Mesenchymal stem cell (in vitro differentiated cells and primary cell): ENCODE measurements around the gene GCAT.
"Not testable (repeated sequence)": the region's sequence is repeated elsewhere in the genome, so short reads cannot be mapped to it uniquely, and the experiment has no call there.

Source experiments
- DNase-seq: peaks from one replicate; pipeline ENCODE4 v3.0.0-alpha.2; 2013
- H2AFZ ChIP-seq: one replicate; pipeline ENCODE4 v1.6.1; 2013; ENCODE audit warnings: low read depth, mild to moderate bottlenecking, control low read depth, inconsistent platforms, low read length, moderate library complexity
- H2AK5ac ChIP-seq: 2 replicates; pipeline ENCODE4 v1.6.1; 2013; ENCODE audit warnings: low read length, moderate library complexity, mild to moderate bottlenecking, inconsistent platforms; ENCODE audit not compliant: severe bottlenecking
- H2BK120ac ChIP-seq: one replicate; pipeline ENCODE4 v1.6.1; 2013; ENCODE audit warnings: low read depth, mild to moderate bottlenecking, inconsistent platforms, low read length, moderate library complexity
- H2BK12ac ChIP-seq, 2 experiments: one replicate each; pipeline ENCODE4 v1.6.1; 2013; ENCODE audit warnings: inconsistent platforms in 2 of 2, low read length in 2 of 2, mild to moderate bottlenecking in 2 of 2, moderate library complexity in 2 of 2, control low read depth in 1 of 2
- H2BK15ac ChIP-seq: one replicate; pipeline ENCODE4 v1.6.1; 2013; ENCODE audit warnings: mild to moderate bottlenecking, low read depth, inconsistent platforms; ENCODE audit not compliant: poor library complexity, severe bottlenecking
- H2BK5ac ChIP-seq: 2 replicates; pipeline ENCODE4 v1.6.1; 2013; ENCODE audit warnings: low read depth, mild to moderate bottlenecking, low read length, control low read depth, inconsistent platforms; ENCODE audit not compliant: poor library complexity, severe bottlenecking
- H3K14ac ChIP-seq, 2 experiments: one replicate each; pipeline ENCODE4 v1.6.1; 2013; ENCODE audit warnings: inconsistent platforms in 2 of 2, low read length in 2 of 2, control low read depth in 1 of 2, mild to moderate bottlenecking in 1 of 2, moderate library complexity in 1 of 2
- H3K18ac ChIP-seq, 2 experiments: one replicate each; pipeline ENCODE4 v1.6.1; 2013; ENCODE audit warnings: inconsistent platforms in 2 of 2, low read length in 2 of 2, control low read depth in 1 of 2, low read depth in 1 of 2, mild to moderate bottlenecking in 1 of 2
- H3K23ac ChIP-seq, 2 experiments: one replicate each; pipeline ENCODE4 v1.6.1; 2013; ENCODE audit warnings: inconsistent platforms in 2 of 2, low read length in 2 of 2, mild to moderate bottlenecking in 2 of 2, moderate library complexity in 2 of 2, control low read depth in 1 of 2
- H3K27ac ChIP-seq: 2 replicates; pipeline ENCODE4 v1.5.1; 2013; ENCODE audit warnings: mild to moderate bottlenecking, moderate library complexity, low read length, control low read depth, inconsistent platforms; ENCODE audit not compliant: poor library complexity, severe bottlenecking
- H3K27me3 ChIP-seq, 2 experiments: 2 replicates each; pipeline versions ENCODE4 v1.6.1 to v1.7.0; 2013; ENCODE audit warnings: low read length in 2 of 2, mild to moderate bottlenecking in 2 of 2, moderate library complexity in 2 of 2, control low read depth in 1 of 2, inconsistent platforms in 1 of 2; ENCODE audit not compliant: control insufficient read depth in 1 of 2, insufficient read depth in 1 of 2
- H3K36me3 ChIP-seq, 2 experiments: 2 replicates each; pipeline versions ENCODE4 v1.6.1 to v1.7.0; 2013; ENCODE audit warnings: low read length in 2 of 2, control low read depth in 1 of 2, inconsistent platforms in 1 of 2, low read depth in 1 of 2, mild to moderate bottlenecking in 1 of 2; ENCODE audit not compliant: insufficient read depth in 2 of 2, control insufficient read depth in 1 of 2
- H3K4ac ChIP-seq, 2 experiments: one replicate each; pipeline ENCODE4 v1.6.1; 2013; ENCODE audit warnings: inconsistent platforms in 2 of 2, low read length in 2 of 2, mild to moderate bottlenecking in 2 of 2, moderate library complexity in 2 of 2, control low read depth in 1 of 2, low read depth in 1 of 2
- H3K4me1 ChIP-seq: 2 replicates; pipeline ENCODE4 v1.6.1; 2013; ENCODE audit warnings: low read depth, low read length, control low read depth; ENCODE audit not compliant: control insufficient read depth, insufficient read depth
- H3K4me2 ChIP-seq: 2 replicates; pipeline ENCODE4 v1.6.1; 2013; ENCODE audit warnings: low read length, mild to moderate bottlenecking, inconsistent platforms; ENCODE audit not compliant: poor library complexity, severe bottlenecking
- H3K4me3 ChIP-seq, 2 experiments: 2 replicates each; pipeline versions ENCODE4 v1.5.1 to v1.7.0; 2013; ENCODE audit warnings: low read length in 2 of 2, mild to moderate bottlenecking in 2 of 2, control low read depth in 1 of 2, low read depth in 1 of 2; ENCODE audit not compliant: insufficient read depth in 1 of 2
- H3K79me1 ChIP-seq: replicated peaks from 2 replicates; pipeline ENCODE4 v1.6.1; 2013; ENCODE audit warnings: mild to moderate bottlenecking, control low read depth, low read length, inconsistent platforms; ENCODE audit not compliant: poor library complexity, severe bottlenecking
- H3K9ac ChIP-seq: 2 replicates; pipeline ENCODE4 v1.7.0; 2013; ENCODE audit warnings: mild to moderate bottlenecking, low read length, moderate library complexity
- H3K9me3 ChIP-seq: 2 replicates; pipeline ENCODE4 v1.7.0; 2013; ENCODE audit warnings: mild to moderate bottlenecking, low read length; ENCODE audit not compliant: control insufficient read depth
- H4K8ac ChIP-seq: one replicate; pipeline ENCODE4 v1.6.1; 2013; ENCODE audit warnings: inconsistent platforms, mild to moderate bottlenecking, low read length, moderate library complexity
- H4K91ac ChIP-seq: one replicate; pipeline ENCODE4 v1.6.1; 2013; ENCODE audit warnings: mild to moderate bottlenecking, low read length, inconsistent platforms
- WGBS: methylation state at CpG from one replicate; pipeline ENCODE4 v1.1.7; 2013; ENCODE audit warnings: mixed read lengths; 5-methylcytosine and 5-hydroxymethylcytosine counted together

GCAT gene

GRCh38 chr22:37799979-37800378 lies 7.8 kb upstream of the GCAT start:
- not testable (repeated sequence) for H3K18ac ChIP-seq, DNase-seq, H2BK12ac ChIP-seq, H3K4me2 ChIP-seq, H2AFZ ChIP-seq, H3K14ac ChIP-seq, H4K8ac ChIP-seq, H2AK5ac ChIP-seq, H3K27ac ChIP-seq, H2BK15ac ChIP-seq, H3K23ac ChIP-seq, H3K79me1 ChIP-seq, H3K9ac ChIP-seq, H3K9me3 ChIP-seq, H4K91ac ChIP-seq, H3K4me3 ChIP-seq, H3K36me3 ChIP-seq, H2BK5ac ChIP-seq, H2BK120ac ChIP-seq, H3K4ac ChIP-seq
- WGBS: 89% methylated on average over 9 of the region's 9 CpGs
- Histone ChIP-seq H3K4me1 (peaks cover 19% of the 10 kb centered on the region), H3K27me3 (peaks cover 0 to 10% of the 10 kb centered on the region in 2 experiments)

DNA sequence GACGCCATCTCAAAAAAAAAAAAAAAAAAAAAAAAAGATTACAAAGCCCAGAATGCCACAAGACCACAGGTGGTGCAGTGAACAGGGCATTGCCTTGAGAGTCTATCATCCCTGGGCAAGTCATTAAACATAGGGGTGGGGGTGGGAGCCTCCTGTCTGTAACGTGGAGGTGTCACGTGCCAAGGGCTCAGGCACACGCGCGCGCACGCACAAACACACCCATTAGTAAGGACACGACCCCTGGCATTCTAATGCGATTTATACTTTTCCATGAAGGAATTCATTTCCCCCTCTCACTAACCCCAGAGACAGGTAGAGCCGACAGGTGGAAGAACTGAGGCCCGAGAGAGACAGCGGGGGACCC lies 5.8 kb upstream of the GCAT start:
- H2BK15ac ChIP-seq: peak overlapping the region; percentile 39
- DNase-seq: no peak
- H3K9me3 ChIP-seq: no peaks in the 10 kb centered on the region
- no peak overlapping the region for H3K27ac ChIP-seq
- peaks cover 0 to 10% of the 10 kb centered on the region in 2 experiments for H3K27me3 ChIP-seq
- no peak overlapping the region for H3K14ac ChIP-seq
- H4K8ac ChIP-seq: peak overlapping the region; percentile 66
- WGBS: 3% methylated on average over 12 of the region's 13 CpGs
- no peak overlapping the region for H2BK120ac ChIP-seq
- H3K4ac ChIP-seq: peak overlapping the region in 1 of 2 experiments; percentile 43
- peak overlapping the region; percentile 79 for H4K91ac ChIP-seq
- no peak overlapping the region for H3K23ac ChIP-seq
- peak overlapping the region; percentile 95 for H3K4me2 ChIP-seq
- peak overlapping the region; percentile 79 for H3K9ac ChIP-seq
- peaks cover 6% of the 10 kb centered on the region for H3K79me1 ChIP-seq
- no peaks in the 10 kb centered on the region for H3K36me3 ChIP-seq
- H2BK12ac ChIP-seq: peak overlapping the region in 1 of 2 experiments; percentile 15
- no peak overlapping the region for H2AK5ac ChIP-seq
- H2BK5ac ChIP-seq: no peak overlapping the region
- peaks cover 31% of the 10 kb centered on the region for H3K4me1 ChIP-seq
- peak overlapping the region; percentile 79 to 82 for H3K4me3 ChIP-seq
- H3K18ac ChIP-seq: peak overlapping the region; percentile 16 to 99
- H2AFZ ChIP-seq: peak overlapping the region; percentile 43

GRCh38 chr22:37802310-37803194 lies 5.2 kb upstream of the GCAT start:
- no peak overlapping the region for H2AK5ac ChIP-seq
- no peak overlapping the region for H3K27ac ChIP-seq
- H3K4me1 ChIP-seq: peaks cover 34% of the 10 kb centered on the region
- peaks cover 0 to 10% of the 10 kb centered on the region in 2 experiments for H3K27me3 ChIP-seq
- peak overlapping the region; percentile 95 for H2BK120ac ChIP-seq
- no peak overlapping the region for H2BK5ac ChIP-seq
- DNase-seq: peak; percentile 57
- H3K9ac ChIP-seq: peak overlapping the region; percentile 79
- peak overlapping the region; percentile 79 for H2AFZ ChIP-seq
- H3K18ac ChIP-seq: peak overlapping the region; percentile 93 to 99
- peak overlapping the region; percentile 79 to 82 for H3K4me3 ChIP-seq
- H3K36me3 ChIP-seq: no peaks in the 10 kb centered on the region
- 2% methylated on average over 38 of the region's 63 CpGs for WGBS
- H3K4ac ChIP-seq: peak overlapping the region; percentile 82 to 93
- peak overlapping the region; percentile 92 for H4K91ac ChIP-seq
- peak overlapping the region; percentile 100 for H4K8ac ChIP-seq
- peak overlapping the region in 1 of 2 experiments; percentile 49 for H2BK12ac ChIP-seq
- H3K9me3 ChIP-seq: no peaks in the 10 kb centered on the region
- peak overlapping the region in 1 of 2 experiments; percentile 42 for H3K23ac ChIP-seq
- peak overlapping the region in 1 of 2 experiments; percentile 92 for H3K14ac ChIP-seq
- H2BK15ac ChIP-seq: peak overlapping the region; percentile 97
- peak overlapping the region; percentile 95 for H3K4me2 ChIP-seq
- peaks cover 9% of the 10 kb centered on the region for H3K79me1 ChIP-seq

- no peak overlapping the region for H3K14ac ChIP-seq
- peak overlapping the region; percentile 79 for H3K9ac ChIP-seq
- H3K27me3 ChIP-seq: peaks cover 0 to 10% of the 10 kb centered on the region in 2 experiments
- no peak overlapping the region for H2BK15ac ChIP-seq
- no peaks in the 10 kb centered on the region for H3K36me3 ChIP-seq
- no peak overlapping the region for H2AFZ ChIP-seq
- peak overlapping the region; percentile 95 for H3K4me2 ChIP-seq
- H3K4ac ChIP-seq: peak overlapping the region in 1 of 2 experiments; percentile 93
- H4K91ac ChIP-seq: no peak overlapping the region
- H2BK5ac ChIP-seq: no peak overlapping the region
- H3K23ac ChIP-seq: no peak overlapping the region
- H3K9me3 ChIP-seq: no peaks in the 10 kb centered on the region
- H3K4me3 ChIP-seq: peak overlapping the region in 1 of 2 experiments; percentile 82
- peak overlapping the region; percentile 30 to 60 for H3K18ac ChIP-seq
- peak overlapping the region; percentile 53 for H2AK5ac ChIP-seq
- H3K4me1 ChIP-seq: peaks cover 37% of the 10 kb centered on the region
- peak overlapping the region; percentile 4 for H4K8ac ChIP-seq
- no peak overlapping the region for H3K27ac ChIP-seq
- 13% methylated on average over 16 of the region's 16 CpGs for WGBS
- no peak for DNase-seq
- H3K79me1 ChIP-seq: peaks cover 9% of the 10 kb centered on the region
- H2BK12ac ChIP-seq: no peak overlapping the region
- peak overlapping the region; percentile 54 for H2BK120ac ChIP-seq
Observed at GRCh38 chr22:37803195-37803638, 4.5 kb upstream of the GCAT start.
